ENCODE measurements around the gene C1S. TPM values are rescaled to one million over a fixed set of nuclear protein-coding genes. Genes with fewer than 3 reads are reported as not detected.

The C1S gene
- total RNA-seq, 1 experiment from 2014 or later: 32.4 TPM

GRCh38 chr12:7031306-7031705, 29.2 kb upstream of the C1S start:
- H3K27me3 ChIP-seq (ENCODE audit: insufficient read depth, low read depth): no peaks in the 10 kb centered on the region; the same call in 1 of the 2 replicates
- POLR2A ChIA-PET (ENCODE audit: unreplicated experiment): no interaction called here
- no peak overlapping the region for H3K27ac ChIP-seq
- no peak overlapping the region for H2AFZ ChIP-seq
- DNase-seq: no peak
- H3F3A ChIP-seq (ENCODE audit: insufficient read depth, low read depth): no peaks in the 10 kb centered on the region
- no peaks in the 10 kb centered on the region for H3K36me3 ChIP-seq (ENCODE audit: low read depth)
- intact Hi-C loops (cut with micrococcal nuclease; ENCODE audit: unreplicated experiment): no loop called here
- no peaks in the 10 kb centered on the region for H4K20me1 ChIP-seq (ENCODE audit: insufficient read depth)
- H3K9me3 ChIP-seq (ENCODE audit: insufficient read depth, low read depth): no peaks in the 10 kb centered on the region
- H3K4me3 ChIP-seq: no peak overlapping the region
- no peaks in the 10 kb centered on the region for H3K4me1 ChIP-seq (replicated peaks; ENCODE audit: insufficient read depth)
- H3K4me2 ChIP-seq: no peak overlapping the region
- TF ChIP-seq EZH2 (IDR thresholded peaks at IDR 0.05; ENCODE audit: low read depth) (no peak), CTCF (conservative IDR thresholded peaks at IDR 0.05) (no peak)
- BruUV-seq (replicated peaks): no TSS peak
- H3K9me2 ChIP-seq (ENCODE audit: insufficient read depth): 0 out of 2 replicates have a peak, but pooled peaks cover 3% of the 10 kb centered on the region
- H3K79me2 ChIP-seq (ENCODE audit: low read depth): no peaks in the 10 kb centered on the region
- CTCF ChIA-PET: no interaction called here

GRCh38 chr12:7032990-7033389, 27.5 kb upstream of the C1S start:
- Histone ChIP-seq H2AFZ (no peak overlapping the region), H3K9me3 (ENCODE audit: insufficient read depth, low read depth) (no peaks in the 10 kb centered on the region), H3K4me3 (no peak overlapping the region), H3F3A (ENCODE audit: insufficient read depth, low read depth) (no peaks in the 10 kb centered on the region), H3K79me2 (ENCODE audit: low read depth) (no peaks in the 10 kb centered on the region), H3K27ac (no peak overlapping the region), H3K27me3 (ENCODE audit: insufficient read depth, low read depth) (no peaks in the 10 kb centered on the region; the same call in 1 of the 2 replicates), H3K4me1 (replicated peaks; ENCODE audit: insufficient read depth) (no peaks in the 10 kb centered on the region), H3K4me2 (no peak overlapping the region), H3K9me2 (ENCODE audit: insufficient read depth) (0 out of 2 replicates have a peak, but pooled peaks cover 3% of the 10 kb centered on the region), H3K36me3 (ENCODE audit: low read depth) (no peaks in the 10 kb centered on the region), H4K20me1 (ENCODE audit: insufficient read depth) (no peaks in the 10 kb centered on the region)
- DNase-seq: no peak
- ChIA-PET POLR2A (ENCODE audit: unreplicated experiment) (interaction anchor here (0.5 to 0.7 kb wide), 3 partner anchors 10 to 92 kb away, joined by 4 to 14 read pairs (median 6); no protein-coding TSS in a partner anchor), CTCF (interaction anchor here (0.6 to 0.9 kb wide), 4 partner anchors 10 to 974 kb away, joined by 3 to 8 read pairs (median 3); partner anchors contain the start of gene C1RL)
- BruUV-seq (replicated peaks): no TSS peak
- no peak for TF ChIP-seq CTCF (conservative IDR thresholded peaks at IDR 0.05)
- TF ChIP-seq EZH2 (IDR thresholded peaks at IDR 0.05; ENCODE audit: low read depth): no peak
- intact Hi-C loops (cut with micrococcal nuclease; ENCODE audit: unreplicated experiment): no loop called here

GRCh38 chr12:7034464-7034863, 26.1 kb upstream of the C1S start:
- Histone ChIP-seq H3K4me3 (no peak overlapping the region), H3K9me3 (ENCODE audit: insufficient read depth, low read depth) (no peaks in the 10 kb centered on the region), H3K36me3 (ENCODE audit: low read depth) (no peaks in the 10 kb centered on the region), H3K27ac (no peak overlapping the region), H3K9me2 (ENCODE audit: insufficient read depth) (0 out of 2 replicates have a peak, but pooled peaks cover 3% of the 10 kb centered on the region), H2AFZ (no peak overlapping the region), H3K27me3 (ENCODE audit: insufficient read depth, low read depth) (no peaks in the 10 kb centered on the region; the same call in 1 of the 2 replicates), H3K4me2 (no peak overlapping the region), H4K20me1 (ENCODE audit: insufficient read depth) (no peaks in the 10 kb centered on the region), H3K79me2 (ENCODE audit: low read depth) (no peaks in the 10 kb centered on the region), H3K4me1 (replicated peaks; ENCODE audit: insufficient read depth) (no peaks in the 10 kb centered on the region), H3F3A (ENCODE audit: insufficient read depth, low read depth) (no peaks in the 10 kb centered on the region)
- BruUV-seq (replicated peaks): no TSS peak
- POLR2A ChIA-PET (ENCODE audit: unreplicated experiment): no interaction called here
- intact Hi-C loops (cut with micrococcal nuclease; ENCODE audit: unreplicated experiment): no loop called here
- no peak for DNase-seq
- TF ChIP-seq CTCF (conservative IDR thresholded peaks at IDR 0.05): no peak
- TF ChIP-seq EZH2 (IDR thresholded peaks at IDR 0.05; ENCODE audit: low read depth): no peak
- CTCF ChIA-PET: no interaction called here
